NOMO-1 treated with dmso at 0.1 percent for 144 hours (cell line): ENCODE data around the gene RAMP1.

Experiments
- DNase-seq: peaks from one replicate; lab custom pipeline; 2025; ENCODE audit not compliant: unreplicated experiment; lab: John Stamatoyannopoulos, UW

RAMP1 gene

GRCh38 chr2:237876532-237876931 lies 17.1 kb downstream of the RAMP1 start:
- DNase-seq = no peak

- DNase-seq = no peak
Measured at GRCh38 chr2:237876951-237877491, 17.6 kb downstream of the RAMP1 start.

- DNase-seq = no peak
Measured at GRCh38 chr2:237877576-237878307, 18.3 kb downstream of the RAMP1 start.

GRCh38 chr2:237878321-237879057 lies 19.1 kb downstream of the RAMP1 start:
- no peak for DNase-seq

- no peak for DNase-seq
Measured at GRCh38 chr2:237879058-237879430, 19.6 kb downstream of the RAMP1 start.

DNA sequence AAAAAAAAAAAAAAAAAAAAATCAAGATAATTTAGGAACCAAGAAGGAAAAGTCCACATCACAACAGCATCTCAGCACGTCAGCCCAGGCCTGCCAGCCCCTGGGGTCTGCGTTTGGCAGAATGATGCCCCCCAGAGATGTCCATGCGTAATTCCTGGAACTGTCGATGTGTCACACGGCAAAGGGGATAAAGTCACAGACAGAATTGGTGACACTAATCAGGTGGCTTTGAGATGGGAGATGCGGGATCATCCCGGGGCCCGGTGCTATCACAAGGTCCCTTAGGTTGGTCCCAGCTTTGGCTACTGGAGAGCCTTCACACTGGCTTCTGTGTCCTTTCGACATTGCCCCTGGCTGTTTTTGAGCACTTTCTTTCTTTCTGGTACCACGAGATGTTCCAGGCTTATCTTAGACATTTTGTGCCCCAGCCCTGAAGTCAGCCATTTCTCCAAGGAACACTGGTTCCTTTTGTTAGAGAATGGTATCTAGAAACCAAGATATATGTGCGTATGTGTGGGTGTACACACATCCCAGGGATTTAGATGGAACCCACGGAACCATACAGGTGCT lies 20.7 kb downstream of the RAMP1 start:
- no peak for DNase-seq

- no peak for DNase-seq
Measured at GRCh38 chr2:237882510-237883481, 23.4 kb downstream of the RAMP1 start.

DNA sequence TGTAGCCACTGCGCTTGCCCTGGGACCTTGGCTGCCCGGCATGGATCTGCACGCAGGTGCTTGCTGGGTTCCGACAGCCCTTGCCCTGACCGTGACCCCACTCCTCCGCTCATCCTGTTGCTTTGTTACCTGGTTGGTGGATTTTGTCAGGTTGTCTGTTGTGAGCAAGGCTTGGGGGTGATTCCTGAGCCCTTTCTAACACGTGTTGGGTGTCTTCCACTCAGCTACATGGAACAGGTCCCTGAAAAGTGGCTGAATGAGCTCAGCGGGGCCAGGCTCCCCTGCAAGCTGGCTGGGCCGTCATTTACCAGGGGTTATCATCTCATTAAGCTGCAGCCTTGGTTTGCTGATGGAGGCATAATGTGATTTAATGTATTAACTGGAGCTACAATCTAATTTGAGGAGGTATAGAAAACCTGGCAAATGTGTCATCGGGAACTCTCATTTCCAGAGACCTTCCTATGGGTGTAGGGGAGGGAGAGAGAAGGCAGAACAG lies 24.6 kb downstream of the RAMP1 start:
- DNase-seq = no peak

- no peak for DNase-seq
Measured at GRCh38 chr2:237884681-237885080, 25.3 kb downstream of the RAMP1 start.

DNA sequence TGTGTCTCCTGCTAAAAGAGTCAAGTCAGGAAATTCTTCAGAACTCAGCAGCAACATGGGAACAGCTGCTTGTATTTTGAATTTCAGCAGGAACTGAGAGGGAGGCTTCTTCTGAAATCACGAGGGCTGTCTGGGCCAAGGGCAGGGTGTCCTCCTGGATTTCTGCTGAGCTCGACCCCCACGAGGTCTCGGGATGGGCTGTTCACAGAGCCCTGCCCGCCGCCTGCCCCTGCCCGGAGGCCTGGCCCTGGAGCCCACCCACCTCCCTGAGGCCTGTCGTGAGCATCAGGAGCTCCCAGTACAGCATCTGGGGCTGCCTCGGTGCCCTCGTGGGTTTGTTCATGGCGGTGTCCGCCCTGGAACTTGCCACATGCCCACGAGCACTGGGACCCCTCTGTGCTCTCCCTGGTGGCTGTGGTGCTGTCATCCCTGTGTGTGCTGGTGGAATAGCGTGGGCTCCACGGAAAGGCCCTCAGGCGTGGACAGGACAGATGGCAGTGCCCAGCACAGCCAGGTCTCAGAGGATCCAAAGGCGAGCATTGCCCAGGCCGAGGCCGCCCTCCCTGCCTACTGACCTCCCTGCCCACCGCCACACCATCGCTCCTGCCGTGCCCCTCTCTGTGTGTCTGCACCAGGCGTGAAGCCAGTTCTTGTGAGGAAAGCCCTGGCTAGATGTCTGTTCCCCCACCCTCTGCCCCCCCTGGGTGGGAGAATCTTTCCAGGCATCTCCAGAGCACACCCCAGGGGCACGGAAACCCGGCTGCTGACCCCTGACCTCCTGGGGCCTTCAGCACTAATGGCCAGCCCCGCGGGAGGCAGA lies 25.9 kb downstream of the RAMP1 start:
- no peak for DNase-seq

DNA sequence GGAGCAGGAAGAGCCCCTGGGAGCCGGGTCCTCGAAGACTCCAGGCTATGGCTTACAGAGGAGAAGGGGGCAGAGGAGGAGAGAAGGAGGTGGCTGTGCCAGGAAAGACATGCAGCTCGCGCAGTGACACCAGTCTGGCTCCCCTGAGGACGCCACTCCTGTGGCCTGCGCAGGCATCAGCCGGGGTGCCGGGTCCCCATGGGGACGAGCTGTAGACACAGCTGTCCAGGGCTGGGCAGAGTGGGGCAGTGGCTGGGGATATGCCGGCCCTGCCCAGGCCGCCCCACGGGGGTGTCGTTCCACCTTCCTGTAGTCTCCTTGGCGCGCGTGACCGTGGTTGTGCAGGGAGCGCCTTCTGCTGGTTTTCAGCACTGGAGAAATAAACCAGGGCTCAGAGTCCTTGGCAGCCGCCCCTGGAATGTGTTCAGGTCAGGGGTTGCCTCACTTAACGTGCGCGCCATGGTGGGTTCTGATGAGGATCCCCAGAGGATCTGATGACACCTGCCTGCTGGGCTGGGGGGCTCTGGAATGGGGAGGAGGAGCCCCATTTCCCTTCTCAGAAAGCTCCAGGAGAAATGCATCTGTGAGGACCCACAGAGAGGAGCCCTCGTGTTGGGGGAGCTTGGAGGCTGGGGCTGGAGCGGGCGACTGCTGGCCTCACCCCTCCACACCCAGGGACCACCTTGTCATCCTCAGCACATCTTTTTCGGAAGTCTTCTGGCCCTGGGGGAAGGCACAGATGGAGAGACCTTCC lies 26.7 kb downstream of the RAMP1 start:
- no peak for DNase-seq

GRCh38 chr2:237886685-237887481 lies 27.5 kb downstream of the RAMP1 start:
- no peak for DNase-seq

DNA sequence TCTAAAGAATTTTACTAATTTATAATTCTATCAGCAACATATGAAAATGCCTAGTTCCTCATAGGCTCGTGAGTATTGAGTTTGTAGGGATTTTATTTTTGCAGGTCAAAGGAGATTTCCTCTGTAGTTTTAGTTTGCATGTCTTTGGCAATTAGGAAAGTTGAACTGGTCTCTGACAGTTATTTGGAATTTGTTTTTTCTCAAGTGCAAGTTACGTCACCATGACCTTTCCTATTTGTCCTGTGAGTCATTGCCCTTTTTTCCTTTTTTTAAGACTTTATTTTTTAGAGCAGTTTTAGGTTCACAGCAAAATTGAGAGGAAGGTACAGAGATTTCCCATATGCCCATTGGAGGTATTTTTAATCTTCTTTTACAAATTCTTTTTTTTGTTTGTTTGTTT lies 29.0 kb downstream of the RAMP1 start:
- no peak for DNase-seq

DNA sequence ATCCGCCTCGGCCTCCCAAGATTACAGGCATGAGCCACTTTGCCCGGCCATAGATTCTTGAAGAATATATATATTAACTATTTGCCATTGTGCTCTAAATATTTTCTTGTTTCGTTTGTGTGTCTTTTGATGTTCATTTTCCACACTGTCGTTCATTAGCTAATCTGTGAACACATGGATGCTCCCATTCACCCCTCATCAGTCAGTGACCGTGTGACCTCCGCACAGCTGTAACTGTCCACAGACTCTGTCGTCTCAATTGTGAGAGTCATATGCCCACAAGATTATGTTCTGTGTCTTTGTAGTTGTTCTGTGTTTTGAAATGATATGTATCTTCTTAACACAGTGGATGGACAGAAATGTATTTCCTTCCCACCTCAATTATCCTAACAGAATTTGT lies 29.6 kb downstream of the RAMP1 start:
- DNase-seq = no peak

DNA sequence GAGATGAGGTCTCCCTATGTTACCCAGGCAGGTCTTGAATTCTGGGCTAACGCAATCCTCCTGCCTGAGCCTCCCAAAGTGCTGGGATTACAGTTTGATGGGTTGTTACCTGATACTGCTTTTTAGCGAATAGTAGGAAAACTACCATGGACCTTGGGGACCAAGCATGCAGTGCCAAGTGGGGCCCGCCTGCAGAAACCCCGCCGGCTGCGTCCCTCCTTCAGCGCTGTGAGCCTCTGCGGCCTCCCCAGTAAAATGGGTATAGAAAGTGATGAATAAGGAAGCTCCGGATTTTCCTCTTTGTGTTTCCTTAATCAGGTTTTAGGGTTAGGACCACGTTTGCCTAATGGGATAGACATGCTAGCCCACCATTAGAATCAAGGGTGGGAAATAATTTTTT lies 30.4 kb downstream of the RAMP1 start:
- no peak for DNase-seq

DNA sequence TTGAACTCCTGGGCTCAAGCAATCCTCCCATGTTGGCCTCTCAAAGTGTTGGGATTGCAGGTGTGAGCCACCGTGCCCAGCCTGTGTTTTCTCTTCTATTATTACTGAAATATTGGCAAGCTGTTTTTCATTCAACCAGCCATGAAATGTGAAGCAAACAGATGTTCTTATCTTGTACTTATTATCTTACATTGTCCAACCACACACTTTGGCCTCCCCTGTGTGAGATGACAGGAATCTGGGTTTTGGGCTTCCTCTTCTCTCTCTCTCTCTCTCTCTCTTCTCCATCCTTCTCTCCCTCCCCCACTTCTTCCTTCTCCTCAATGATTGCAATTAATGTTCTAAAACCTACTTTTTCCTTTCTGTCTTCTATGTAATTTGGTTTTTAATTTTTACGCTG lies 33.1 kb downstream of the RAMP1 start:
- no peak for DNase-seq

GRCh38 chr2:237892984-237893595 lies 33.7 kb downstream of the RAMP1 start:
- DNase-seq = no peak

DNA sequence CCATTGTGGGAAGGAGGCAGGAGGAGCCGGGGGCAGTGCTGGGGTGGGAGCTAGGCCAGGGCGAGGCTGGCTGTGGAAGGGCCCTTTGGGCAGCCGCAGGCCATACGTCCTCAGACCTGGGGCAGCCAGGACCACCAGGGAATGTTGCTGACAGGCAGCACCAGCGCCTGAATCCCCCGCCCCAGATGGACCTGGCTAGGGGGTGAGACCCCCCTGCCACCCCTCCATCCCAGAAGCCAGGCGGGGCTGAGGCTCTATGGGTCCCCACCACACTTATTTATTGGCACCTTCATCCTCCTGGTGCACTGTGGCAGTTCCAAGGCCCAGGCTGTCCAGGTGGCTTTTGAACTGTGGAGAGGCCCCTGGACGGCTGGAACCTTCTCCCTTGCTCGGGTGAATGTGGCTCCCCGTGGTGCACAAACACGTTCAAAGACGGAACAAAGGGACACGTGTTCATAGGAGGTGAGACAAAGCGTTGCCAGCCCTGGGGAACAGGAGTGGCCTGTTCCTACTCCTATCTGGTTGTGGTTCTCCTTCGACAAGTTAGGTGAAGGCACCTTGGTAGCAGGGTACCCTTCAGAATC lies 35.1 kb downstream of the RAMP1 start:
- no peak for DNase-seq
